Stimulated activated naive CD8-positive, alpha-beta T cell treated with anti-CD3 and anti-CD28 coated beads, Interleukin-15, amount 100 ng/mL, for 72 hours (primary cell): ENCODE measurements around the gene NOC2L.
A peak's percentile ranks its signal among the peaks of the same experiment; 100 is the strongest.

Experiments used
- ATAC-seq: fragments of 150-1000 bp; cut with Tn5 transposase; 2 replicates; pipeline ENCODE4 v1.10.0; 2021; ENCODE audit warnings: mild to moderate bottlenecking, moderate library complexity
- DNase-seq, 2 donors: peaks; one replicate each; pipeline ENCODE4 v3.0.0; 2021 to 2022
- H3K27ac Mint-ChIP-seq, 2 donors: one replicate each; pipeline ENCODE4 v1.8.0; 2022; ENCODE audit warnings: mild to moderate bottlenecking in 2 of 2, mixed read lengths in 2 of 2, moderate library complexity in 2 of 2
- H3K27me3 Mint-ChIP-seq: one replicate; pipeline ENCODE4 v1.8.0; 2022; ENCODE audit warnings: mixed read lengths
- H3K4me1 Mint-ChIP-seq: one replicate; pipeline ENCODE4 v1.8.0; 2022; ENCODE audit warnings: mild to moderate bottlenecking, mixed read lengths
- H3K4me3 Mint-ChIP-seq, 2 donors: one replicate each; pipeline ENCODE4 v1.8.0; 2022; ENCODE audit warnings: mild to moderate bottlenecking in 2 of 2, mixed read lengths in 2 of 2, moderate library complexity in 1 of 2
- H3K9me3 Mint-ChIP-seq, 2 donors: one replicate each; pipeline ENCODE4 v1.8.0; 2022; ENCODE audit warnings: mixed read lengths in 2 of 2

NOC2L gene

DNA sequence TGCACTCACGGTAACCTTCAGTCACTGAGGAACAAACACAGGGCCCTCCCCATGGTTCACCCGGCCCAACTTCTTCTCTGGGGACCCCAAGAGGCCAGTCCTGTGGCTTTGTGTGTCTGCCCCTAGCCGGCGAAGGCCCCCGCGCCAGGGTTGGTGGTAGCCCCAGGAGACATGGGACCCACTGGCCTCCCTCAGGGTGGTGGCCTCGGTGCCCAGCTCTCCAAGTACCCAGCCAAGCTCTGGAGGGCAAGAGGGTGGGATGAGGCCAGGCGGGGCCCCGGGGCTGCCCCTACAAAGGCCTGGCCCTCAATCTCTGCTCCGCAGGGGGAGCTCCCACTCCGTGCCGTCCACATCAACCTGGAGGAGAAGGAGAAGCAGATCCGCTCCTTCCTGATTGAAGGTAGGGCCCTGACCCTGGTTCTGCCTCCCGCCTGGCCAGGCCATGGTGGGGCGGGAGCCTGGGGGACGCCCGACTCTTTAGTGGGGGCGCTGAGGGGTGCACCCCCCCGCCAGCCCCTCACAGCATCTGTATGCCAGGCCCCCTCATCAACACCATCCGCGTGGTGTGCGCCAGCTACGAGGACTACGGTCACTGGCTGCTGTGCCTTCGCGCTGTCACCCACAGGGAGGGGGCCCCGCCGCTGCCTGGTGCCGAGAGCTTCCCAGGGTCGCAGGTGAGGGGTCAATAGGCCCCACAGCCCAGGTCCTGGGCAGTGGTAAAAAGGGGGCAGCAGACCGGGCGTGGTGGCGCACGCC, 12.9 kb upstream of the NOC2L start:
- ATAC-seq (no peak), DNase-seq (no peak)
- Mint-ChIP-seq H3K27me3 (peaks cover 82% of the 10 kb centered on the region), H3K4me3 (no peak overlapping the region), H3K27ac (no peak overlapping the region), H3K4me1 (peaks cover 14% of the 10 kb centered on the region), H3K9me3 (no peaks in the 10 kb centered on the region)

DNA sequence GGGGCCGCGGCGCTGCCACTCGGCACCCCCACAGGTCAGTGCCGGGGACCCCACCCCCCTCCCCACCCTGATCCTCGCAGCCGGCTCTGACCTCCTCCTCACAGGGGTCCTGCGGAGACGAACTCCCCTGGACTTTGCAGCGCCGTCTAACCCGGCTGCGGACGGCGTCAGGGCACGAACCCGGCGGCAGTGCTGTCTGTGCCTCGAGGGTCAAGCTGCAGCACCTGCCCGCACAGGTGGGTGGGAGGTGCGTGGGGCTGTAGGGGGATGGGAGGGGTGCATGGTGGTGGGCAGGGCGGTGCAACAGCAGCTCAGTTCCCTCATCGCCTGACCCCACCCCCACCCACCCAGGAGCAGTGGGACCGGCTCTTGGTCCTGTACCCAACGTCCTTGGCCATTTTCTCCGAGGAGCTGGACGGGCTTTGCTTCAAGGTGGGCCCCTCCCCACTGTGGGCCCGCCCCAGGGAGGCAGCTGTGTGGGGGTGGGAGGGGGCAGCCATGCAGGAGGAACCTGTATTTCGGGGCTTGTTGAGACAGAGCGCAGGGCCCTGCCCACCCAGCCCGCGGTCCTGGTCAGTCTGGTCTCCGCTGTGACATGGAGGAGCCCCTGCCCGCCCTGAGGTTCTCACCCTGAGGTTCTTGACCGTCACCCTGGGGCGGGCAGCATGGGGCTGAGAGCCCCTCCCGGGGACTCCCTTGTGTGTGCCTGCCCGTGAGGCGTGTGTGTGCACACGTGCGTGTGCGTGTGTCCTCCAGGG, 12.1 kb upstream of the NOC2L start:
- DNase-seq (no peak), ATAC-seq (no peak)

DNA sequence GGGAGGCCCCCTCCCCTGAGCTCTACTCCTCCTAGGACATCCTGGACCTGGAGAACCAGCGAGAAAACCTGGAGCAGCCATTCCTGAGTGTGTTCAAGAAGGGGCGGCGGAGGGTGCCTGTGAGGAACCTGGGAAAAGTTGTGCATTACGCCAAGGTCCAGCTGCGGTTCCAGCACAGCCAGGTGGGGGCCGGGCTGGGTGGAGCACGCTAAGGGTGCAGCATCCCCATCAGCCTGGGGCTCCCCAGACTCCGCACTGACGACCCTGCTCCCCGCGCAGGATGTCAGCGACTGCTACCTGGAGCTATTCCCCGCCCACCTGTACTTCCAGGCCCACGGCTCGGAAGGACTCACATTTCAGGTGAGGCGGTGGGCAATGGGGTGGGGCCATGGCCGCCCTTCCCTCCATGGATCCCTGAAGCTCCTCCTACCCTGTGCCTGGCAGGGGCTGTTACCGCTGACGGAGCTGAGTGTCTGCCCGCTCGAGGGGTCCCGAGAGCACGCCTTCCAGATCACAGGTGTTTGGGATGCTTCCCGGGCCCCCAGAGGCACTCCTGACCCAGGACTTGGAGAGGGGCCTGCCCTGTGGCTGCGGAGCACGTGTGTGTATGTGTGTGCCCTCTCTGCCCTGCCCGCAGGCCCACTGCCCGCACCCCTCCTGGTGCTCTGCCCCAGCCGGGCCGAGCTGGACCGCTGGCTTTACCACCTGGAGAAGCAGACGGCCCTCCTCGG, 11.4 kb upstream of the NOC2L start:
- Mint-ChIP-seq H3K4me1 (peaks cover 19% of the 10 kb centered on the region), H3K27me3 (peaks cover 73% of the 10 kb centered on the region), H3K27ac (no peak overlapping the region), H3K9me3 (no peaks in the 10 kb centered on the region), H3K4me3 (no peak overlapping the region)
- no peak for DNase-seq
- ATAC-seq: no peak

More for the DNA sequence above, 12.1 kb upstream of the NOC2L start:
- Mint-ChIP-seq H3K4me1 (peaks cover 19% of the 10 kb centered on the region), H3K4me3 (no peak overlapping the region), H3K27ac (no peak overlapping the region), H3K9me3 (no peaks in the 10 kb centered on the region), H3K27me3 (peaks cover 81% of the 10 kb centered on the region)

DNA sequence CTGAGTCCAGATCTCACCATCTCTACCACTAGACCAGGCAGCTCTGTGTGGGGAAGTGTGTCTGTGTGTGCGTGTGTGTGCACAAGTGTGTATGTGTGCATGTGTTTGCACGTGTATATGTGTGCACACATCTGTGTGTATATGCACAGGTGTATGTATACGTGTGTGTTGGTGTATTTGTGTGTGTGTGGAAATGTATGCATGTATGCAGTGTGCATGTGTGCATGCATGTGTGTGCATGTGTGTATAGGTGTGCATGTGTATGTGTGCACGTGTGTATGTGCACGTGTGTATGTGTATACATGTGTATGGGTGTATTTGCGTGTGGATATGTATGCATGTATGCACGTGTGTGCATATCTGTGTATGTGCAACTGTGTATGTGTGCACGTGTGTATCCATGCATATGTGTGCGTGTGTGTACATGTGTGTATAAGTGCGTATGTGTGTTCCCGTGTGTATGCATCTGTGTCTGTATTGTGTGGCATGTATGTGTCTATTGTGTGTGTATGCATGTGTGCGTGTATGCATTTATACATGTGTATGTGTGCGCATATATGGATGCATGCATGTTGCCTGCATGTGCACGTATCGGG, 10.3 kb upstream of the NOC2L start:
- no peak for DNase-seq
- Mint-ChIP-seq H3K4me1 (peaks cover 19% of the 10 kb centered on the region), H3K27ac (no peak overlapping the region), H3K27me3 (peaks cover 63% of the 10 kb centered on the region), H3K4me3 (no peak overlapping the region), H3K9me3 (no peaks in the 10 kb centered on the region)
- ATAC-seq: no peak

DNA sequence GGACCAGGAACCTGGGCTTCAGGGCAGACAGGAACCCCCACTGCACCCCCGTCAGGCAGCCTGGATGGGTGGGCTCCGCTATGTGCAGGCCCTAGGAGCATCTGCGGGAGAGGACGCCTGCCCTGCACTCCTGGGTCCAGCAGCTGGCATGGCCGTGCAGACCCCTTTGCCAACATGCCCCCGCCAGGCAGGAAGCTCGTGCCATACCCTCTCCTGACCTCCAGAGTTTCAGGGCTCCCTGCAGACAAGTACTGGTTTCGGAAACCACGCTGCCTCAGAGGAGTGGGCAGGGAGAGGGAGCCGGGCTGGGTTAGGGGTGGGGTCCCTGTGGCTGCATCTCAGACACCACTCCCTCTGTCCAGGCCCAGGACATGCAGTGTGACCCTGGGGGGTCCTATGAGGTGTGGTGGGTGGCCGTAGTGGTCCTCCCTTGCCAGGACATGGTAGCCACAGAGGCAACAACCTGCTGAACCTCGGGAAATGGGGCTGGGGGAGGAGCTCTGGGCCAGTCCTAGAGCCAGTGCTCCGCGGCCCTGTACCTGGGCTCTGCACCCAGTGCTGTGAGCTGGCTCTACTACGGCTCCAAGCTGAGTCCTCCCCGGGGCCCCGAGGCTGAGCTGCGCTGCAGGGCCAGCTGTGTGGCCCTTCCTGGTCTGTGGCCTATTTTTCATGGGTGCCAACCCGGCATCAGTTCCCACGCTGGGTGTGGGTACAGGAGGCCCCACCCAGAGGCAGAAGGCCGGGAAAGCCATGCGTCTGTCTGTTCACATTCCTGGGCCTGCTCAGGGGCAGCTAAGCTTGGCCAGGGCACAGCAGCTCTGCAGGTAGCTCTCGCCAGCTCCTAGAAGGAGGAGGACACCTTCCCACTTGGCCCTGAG, 8.6 kb upstream of the NOC2L start:
- Mint-ChIP-seq H3K27me3 (peaks cover 48% of the 10 kb centered on the region), H3K4me1 (peaks cover 19% of the 10 kb centered on the region), H3K9me3 (no peaks in the 10 kb centered on the region), H3K27ac (no peak overlapping the region), H3K4me3 (peak overlapping the region in 1 of 2 donors; percentile 26)
- ATAC-seq: no peak
- no peak for DNase-seq

DNA sequence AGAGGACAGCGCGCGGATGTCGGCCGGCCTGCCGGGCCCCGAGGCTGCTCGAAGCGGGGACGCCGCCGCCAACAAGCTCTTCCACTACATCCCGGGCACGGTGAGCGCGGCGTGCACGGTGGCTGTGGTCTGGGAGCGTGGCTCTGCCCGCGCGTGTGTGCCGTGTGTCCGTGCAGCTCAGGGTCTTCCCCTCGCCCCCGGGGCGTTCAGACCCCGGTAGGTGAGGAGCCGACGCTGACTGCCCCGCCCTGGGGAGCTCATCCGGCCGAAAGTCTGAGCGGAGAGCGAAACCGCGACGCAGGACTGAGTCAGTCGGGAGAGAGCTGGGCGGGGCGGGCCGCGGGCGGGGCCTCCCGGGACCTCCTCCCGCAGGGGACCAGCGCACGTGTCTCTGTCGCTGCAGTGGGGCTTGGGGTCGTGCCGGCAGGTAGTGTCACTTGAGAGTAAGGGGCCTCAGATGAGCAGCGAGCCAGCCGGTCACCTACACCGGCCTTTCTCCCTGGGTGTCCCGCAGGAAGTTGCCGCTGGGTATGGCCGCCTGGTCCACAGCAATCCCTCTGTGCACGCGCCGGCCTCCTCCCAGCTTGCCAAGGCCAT, 7.7 kb upstream of the NOC2L start:
- ATAC-seq: peak; percentile 81
- Mint-ChIP-seq H3K27ac (peak overlapping the region in 1 of 2 donors; percentile 40), H3K4me3 (peak overlapping the region; percentile 81 to 91), H3K9me3 (no peaks in the 10 kb centered on the region), H3K4me1 (peaks cover 23% of the 10 kb centered on the region), H3K27me3 (peaks cover 39% of the 10 kb centered on the region)
- peak; percentile 72 to 73 for DNase-seq

DNA sequence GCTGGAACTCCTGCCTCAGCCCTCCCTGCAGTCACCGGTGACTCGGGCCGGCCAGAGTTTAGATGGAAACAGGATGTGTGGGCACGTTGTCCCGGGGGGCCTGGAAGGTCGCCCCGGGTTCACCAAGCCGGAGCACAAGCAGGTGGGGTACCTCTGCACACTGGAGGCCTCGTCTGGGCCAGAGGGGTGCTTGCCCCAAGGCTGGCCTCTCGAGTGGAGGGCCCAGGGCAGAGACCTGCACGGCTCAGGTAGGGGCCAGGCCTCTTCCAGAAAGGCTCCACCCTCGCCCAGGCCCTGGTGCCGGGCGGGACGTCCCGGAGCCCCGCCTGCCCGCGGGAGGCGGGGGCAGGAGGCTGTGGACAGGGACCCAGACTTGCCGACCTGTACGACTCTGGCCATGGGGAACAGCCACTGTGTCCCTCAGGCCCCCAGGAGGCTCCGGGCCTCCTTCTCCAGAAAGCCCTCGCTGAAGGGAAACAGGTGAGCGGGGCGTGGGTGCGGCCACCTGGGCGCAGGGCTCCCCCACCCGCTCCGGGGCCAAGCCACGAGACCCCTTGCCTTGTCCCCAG, 7.2 kb upstream of the NOC2L start, which contains the start of gene PLEKHN1:
PLEKHN1 (plus strand) TSS at position 348 of the 569 bp plus-strand sequence; CDS start at position 398, 50 bp downstream.
- Mint-ChIP-seq H3K27me3 (peaks cover 33% of the 10 kb centered on the region), H3K4me3 (peak within 1 kb of the TSS; percentile 81 to 91), H3K9me3 (no peaks in the 10 kb centered on the region), H3K27ac (peak within 1 kb of the TSS in 1 of 2 donors; percentile 40), H3K4me1 (peaks cover 29% of the 10 kb centered on the region)
- ATAC-seq: peak; percentile 53
- no peak for DNase-seq

DNA sequence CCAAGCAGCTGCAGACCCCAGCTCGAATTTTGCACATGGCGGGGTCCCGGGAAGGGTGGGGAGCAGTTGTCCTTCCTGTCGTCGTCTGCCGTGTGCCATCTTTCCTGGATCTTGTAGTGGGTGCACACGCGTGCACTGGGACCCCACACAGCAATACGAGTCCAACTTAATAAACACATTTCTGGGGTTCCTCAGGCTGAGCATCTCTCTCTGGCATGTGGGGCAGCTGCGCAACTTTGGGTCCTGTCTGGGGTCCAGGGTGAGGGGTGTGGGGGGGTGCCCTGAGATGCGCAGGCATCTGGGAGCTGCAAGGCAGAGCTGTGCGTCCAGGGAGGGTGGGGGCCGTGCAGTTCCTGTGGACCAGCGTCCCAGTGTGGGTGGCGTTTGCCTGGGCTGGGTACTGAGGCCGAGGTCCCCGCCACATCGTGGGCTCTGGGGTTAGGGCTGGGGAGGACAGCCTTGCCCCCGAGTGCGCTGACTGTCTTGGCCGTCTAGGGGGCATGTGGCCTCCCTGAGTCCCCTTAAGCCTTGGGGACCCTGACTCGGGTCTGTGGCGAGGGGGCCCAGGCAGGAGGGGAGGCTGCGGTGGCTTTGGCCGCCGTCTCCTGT, 6.6 kb upstream of the NOC2L start:
- no peak for DNase-seq
- peaks cover 30% of the 10 kb centered on the region for H3K4me1 Mint-ChIP-seq
- peaks cover 28% of the 10 kb centered on the region for H3K27me3 Mint-ChIP-seq
- no peak for ATAC-seq
- H3K4me3 Mint-ChIP-seq: peak overlapping the region; percentile 51 to 64
- no peak overlapping the region for H3K27ac Mint-ChIP-seq
- no peaks in the 10 kb centered on the region for H3K9me3 Mint-ChIP-seq

DNA sequence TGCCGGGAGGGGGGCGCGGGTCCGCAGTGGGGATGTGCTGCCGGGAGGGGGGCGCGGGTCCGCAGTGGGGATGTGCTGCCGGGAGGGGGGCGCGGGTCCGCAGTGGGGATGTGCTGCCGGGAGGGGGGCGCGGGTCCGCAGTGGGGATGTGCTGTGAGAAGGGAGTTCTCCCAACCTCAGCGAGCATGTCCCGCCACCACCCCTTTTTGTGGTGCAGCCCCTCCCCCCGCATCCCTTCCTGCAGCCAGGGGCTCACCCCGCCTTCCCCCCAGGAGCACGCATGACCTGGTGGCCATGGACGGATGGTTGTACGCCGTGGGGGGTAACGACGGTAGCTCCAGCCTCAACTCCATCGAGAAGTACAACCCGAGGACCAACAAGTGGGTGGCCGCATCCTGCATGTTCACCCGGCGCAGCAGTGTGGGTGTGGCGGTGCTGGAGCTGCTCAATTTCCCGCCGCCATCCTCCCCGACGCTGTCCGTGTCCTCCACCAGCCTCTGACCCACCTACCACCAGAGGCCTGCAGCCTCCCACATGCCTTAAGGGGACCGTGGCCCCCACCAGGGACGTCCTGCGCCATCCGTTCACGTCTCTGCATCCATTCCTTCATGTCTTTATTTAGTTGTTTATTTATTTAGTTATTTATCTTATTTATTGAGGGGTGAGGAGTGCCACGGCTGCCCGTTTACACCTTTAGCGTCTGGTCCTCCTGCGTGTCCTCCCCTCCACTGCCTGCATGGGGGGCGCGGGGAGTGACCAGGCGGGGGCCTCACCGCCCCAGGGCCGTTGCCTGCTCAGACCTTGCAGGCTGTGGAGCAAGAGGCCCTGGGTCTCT, 5.9 kb upstream of the NOC2L start:
- Mint-ChIP-seq H3K4me3 (no peak overlapping the region), H3K27ac (no peak overlapping the region), H3K9me3 (no peaks in the 10 kb centered on the region), H3K27me3 (peaks cover 20% of the 10 kb centered on the region), H3K4me1 (peaks cover 30% of the 10 kb centered on the region)
- ATAC-seq: no peak
- no peak for DNase-seq

DNA sequence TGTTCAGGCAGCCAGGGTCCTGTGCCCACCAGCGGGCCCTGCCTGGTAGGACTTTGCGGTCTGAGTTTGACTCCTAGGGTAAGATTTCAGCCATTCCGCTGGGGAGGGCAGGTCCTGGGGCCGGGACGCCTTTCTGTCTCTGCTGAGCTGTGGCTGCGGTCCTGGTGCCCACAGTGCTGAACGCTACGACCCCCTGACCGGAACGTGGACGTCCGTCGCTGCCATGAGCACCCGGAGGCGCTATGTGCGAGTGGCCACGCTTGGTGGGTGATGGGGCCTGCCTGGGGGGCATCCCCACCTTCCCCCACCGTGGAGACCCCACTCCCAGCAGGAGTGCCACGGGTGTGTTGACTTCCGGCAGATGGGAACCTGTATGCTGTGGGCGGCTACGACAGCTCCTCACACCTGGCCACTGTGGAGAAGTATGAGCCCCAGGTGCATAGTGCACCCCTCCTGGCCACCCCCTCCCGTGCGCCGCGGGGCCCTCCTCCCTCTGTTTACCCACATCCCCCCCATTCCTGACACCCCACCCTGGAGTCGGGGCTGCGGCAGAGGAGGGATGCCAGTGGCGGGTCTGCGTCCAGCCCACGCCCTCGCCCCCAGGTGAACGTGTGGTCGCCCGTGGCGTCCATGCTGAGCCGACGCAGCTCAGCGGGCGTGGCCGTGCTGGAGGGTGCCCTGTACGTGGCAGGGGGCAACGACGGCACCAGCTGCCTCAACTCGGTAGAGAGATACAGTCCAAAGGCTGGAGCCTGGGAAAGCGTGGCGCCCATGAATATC, 4.9 kb upstream of the NOC2L start:
- DNase-seq (no peak), ATAC-seq (no peak)
- Mint-ChIP-seq H3K9me3 (no peaks in the 10 kb centered on the region), H3K27ac (no peak overlapping the region), H3K4me3 (no peak overlapping the region), H3K27me3 (peaks cover 11% of the 10 kb centered on the region), H3K4me1 (peaks cover 30% of the 10 kb centered on the region)

DNA sequence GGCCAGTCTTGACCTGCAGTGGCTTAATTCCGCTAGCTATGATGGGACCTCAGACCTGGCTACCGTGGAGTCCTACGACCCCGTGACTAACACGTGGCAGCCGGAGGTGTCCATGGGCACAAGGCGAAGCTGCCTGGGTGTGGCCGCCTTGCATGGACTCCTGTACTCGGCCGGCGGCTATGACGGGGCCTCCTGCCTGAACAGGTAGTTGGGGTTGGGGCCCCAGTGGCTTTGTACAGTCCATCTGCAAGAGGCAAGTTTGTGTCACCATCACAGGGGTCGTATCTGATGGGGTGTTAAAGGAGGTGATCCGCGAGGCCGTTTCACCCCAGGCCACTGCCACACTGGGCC, 4.2 kb upstream of the NOC2L start:
- ATAC-seq (no peak), DNase-seq (no peak)
- peaks cover 35% of the 10 kb centered on the region for H3K4me1 Mint-ChIP-seq
- no peak overlapping the region for H3K27ac Mint-ChIP-seq
- H3K27me3 Mint-ChIP-seq: peaks cover 4% of the 10 kb centered on the region
- no peaks in the 10 kb centered on the region for H3K9me3 Mint-ChIP-seq
- H3K4me3 Mint-ChIP-seq: no peak overlapping the region

DNA sequence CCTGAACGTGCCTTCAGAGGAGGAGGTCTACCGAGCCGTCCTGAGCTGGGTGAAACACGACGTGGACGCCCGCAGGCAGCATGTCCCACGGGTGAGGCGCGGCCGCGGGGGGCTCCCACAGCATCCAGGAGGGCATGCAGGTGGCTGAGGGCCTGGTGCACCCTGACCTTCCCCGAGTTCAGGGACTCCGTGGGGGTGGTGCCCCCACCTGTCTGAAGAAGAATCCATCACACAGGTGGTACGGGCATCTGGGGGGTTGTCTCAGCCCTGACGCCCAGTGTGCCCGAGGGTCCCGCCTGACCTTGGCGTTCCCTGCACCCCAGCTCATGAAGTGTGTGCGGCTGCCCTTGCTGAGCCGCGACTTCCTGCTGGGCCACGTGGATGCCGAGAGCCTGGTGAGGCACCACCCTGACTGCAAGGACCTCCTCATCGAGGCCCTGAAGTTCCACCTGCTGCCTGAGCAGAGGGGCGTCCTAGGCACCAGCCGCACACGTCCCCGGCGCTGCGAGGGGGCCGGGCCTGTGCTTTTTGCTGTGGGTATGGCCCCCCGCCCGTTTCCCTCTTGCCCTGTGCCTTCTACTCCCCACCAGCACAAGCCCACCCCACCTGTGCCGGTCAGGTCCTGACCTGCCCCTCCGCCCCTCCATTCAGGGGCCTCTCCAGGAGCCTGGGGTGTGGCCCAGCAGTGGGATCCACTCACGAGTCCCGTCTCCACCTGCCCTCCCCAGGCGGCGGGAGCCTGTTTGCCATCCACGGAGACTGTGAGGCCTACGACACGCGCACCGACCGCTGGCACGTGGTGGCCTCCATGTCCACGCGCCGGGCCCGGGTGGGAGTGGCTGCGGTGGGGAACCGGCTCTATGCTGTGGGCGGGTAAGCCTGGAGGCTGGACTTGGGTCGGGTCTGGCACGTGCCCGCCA, 3.6 kb upstream of the NOC2L start:
- Mint-ChIP-seq H3K27me3 (no peaks in the 10 kb centered on the region), H3K4me3 (peak overlapping the region; percentile 42 to 55), H3K27ac (no peak overlapping the region), H3K9me3 (no peaks in the 10 kb centered on the region), H3K4me1 (peaks cover 41% of the 10 kb centered on the region)
- no peak for DNase-seq
- no peak for ATAC-seq
